SK-N-SH (cell line): ENCODE measurements around the gene GSC2.

Source experiments
- CTCF ChIP-seq: fragments of 200-600 bp; sonication (generic); IDR thresholded peaks from 2 replicates; pipeline ENCODE4 v1.6.1; 2017; ENCODE audit warnings: antibody characterized with exemption, mild to moderate bottlenecking, moderate library complexity
- GATA2 ChIP-seq: sonication (generic); formaldehyde crosslinking; IDR thresholded peaks from 2 replicates; pipeline ENCODE4 v1.5.0; 2020; ENCODE audit warnings: mild to moderate bottlenecking, missing genetic modification reagents
- JUND ChIP-seq: IDR thresholded peaks from 2 replicates; pipeline ENCODE4 v1.4.0; 2012
- REST ChIP-seq: IDR thresholded peaks from 2 replicates; pipeline ENCODE4 v1.6.1; 2012; ENCODE audit warnings: mild to moderate bottlenecking, low read depth, low read length, moderate library complexity
- TEAD4 ChIP-seq: IDR thresholded peaks from 2 replicates; pipeline ENCODE4 v1.4.0; 2012; ENCODE audit warnings: mild to moderate bottlenecking, borderline replicate concordance; ENCODE audit not compliant: insufficient read depth
- YY1 ChIP-seq: IDR thresholded peaks from 2 replicates; pipeline ENCODE4 v1.4.0; 2012; ENCODE audit warnings: low read depth, mild to moderate bottlenecking

GRCh38 chr22:19178657-19179496 is 28.8 kb upstream of the GSC2 start, which contains the start of gene SLC25A1:
- TF ChIP-seq CTCF: no peak
- TF ChIP-seq REST: no peak
- TF ChIP-seq TEAD4: no peak
- no peak for TF ChIP-seq YY1
- no peak for TF ChIP-seq JUND
- no peak for TF ChIP-seq GATA2 (CRISPR knock-in tag)
